ENCODE measurements around the gene HRAS. TPM values are rescaled to one million over a fixed set of nuclear protein-coding genes. Genes with fewer than 3 reads are reported as not detected.

The HRAS gene
- total RNA-seq, 3 donors from 2014 or later (not counting 1 experiment from before 2014, with no cell fraction given) = 27.6 to 35.0 (median 30.6) TPM

DNA sequence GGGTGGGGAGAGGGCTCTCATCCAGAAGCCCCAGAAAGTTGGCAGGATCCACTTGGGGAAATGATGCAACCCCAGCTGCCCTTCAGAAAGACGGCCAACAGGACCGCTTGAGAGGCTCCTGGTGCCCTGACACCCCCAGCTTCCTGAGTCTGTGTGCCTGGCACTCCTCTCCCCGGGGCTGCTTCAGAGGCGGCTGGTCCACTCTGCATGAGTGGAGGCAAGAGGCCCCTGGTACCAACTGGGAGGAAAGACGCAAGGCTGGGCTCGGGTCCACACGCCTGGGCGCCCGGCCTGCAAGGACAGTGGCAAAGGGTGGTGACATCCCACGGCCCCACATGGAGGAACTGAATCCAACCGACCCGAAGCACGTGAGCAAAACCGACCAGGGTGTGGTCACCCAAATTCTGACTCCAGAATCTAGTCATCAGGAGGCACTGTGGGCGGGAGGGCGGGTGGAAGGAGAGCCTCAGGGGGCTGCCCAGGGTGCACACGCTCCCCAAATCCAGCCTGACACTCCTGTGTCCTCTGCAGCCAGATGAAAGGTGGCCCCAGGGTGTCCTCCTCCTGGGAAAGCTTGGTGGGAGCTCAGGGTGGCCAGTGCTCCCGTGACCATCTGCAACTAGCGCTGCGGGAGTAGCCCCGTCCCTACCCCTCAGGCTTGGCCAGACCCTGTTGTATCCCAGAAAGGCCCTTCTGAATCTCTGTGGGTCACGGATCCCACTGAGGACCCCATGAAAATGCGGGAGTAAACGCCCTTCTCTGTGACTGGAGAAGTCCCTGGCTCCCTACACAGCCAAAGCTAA lies 32.0 kb downstream of the HRAS start:
- intact Hi-C loops (cut with micrococcal nuclease) = no loop called here
- H3K4me3 ChIP-seq (ENCODE audit: low read length) = no peak overlapping the region
- Mint-ChIP-seq H3K9me3 (no peaks in the 10 kb centered on the region), H3K4me3 (no peak overlapping the region), H3K27me3 (ENCODE audit: low read depth in 2 of 2) (no peaks in the 10 kb centered on the region), H3K36me3 (no peaks in the 10 kb centered on the region), H3K4me1 (peaks cover 8 to 18% of the 10 kb centered on the region in 2 donors), H3K27ac (peak overlapping the region in 1 of 2 donors; percentile 83)
- ATAC-seq (no peak), DNase-seq (peak in 1 of 2 donors; percentile 31)
- H3K27ac ChIP-seq (ENCODE audit: low read length) = peak overlapping the region; percentile 46
- 79% methylated on average over 24 of the region's 24 CpGs for WGBS (ENCODE audit: insufficient coverage)
- no peaks in the 10 kb centered on the region for H3K27me3 ChIP-seq (ENCODE audit: control insufficient read depth, insufficient read depth, low read length)
- peaks cover 26% of the 10 kb centered on the region for H3K36me3 ChIP-seq (ENCODE audit: control insufficient read depth, insufficient read depth, low read length)
- no peaks in the 10 kb centered on the region for H3K9me3 ChIP-seq (ENCODE audit: control insufficient read depth, insufficient read depth, low read length)
- peaks cover 52% of the 10 kb centered on the region for H3K4me1 ChIP-seq (ENCODE audit: control insufficient read depth, insufficient read depth, low read length)
- TF ChIP-seq, protein P1, sequence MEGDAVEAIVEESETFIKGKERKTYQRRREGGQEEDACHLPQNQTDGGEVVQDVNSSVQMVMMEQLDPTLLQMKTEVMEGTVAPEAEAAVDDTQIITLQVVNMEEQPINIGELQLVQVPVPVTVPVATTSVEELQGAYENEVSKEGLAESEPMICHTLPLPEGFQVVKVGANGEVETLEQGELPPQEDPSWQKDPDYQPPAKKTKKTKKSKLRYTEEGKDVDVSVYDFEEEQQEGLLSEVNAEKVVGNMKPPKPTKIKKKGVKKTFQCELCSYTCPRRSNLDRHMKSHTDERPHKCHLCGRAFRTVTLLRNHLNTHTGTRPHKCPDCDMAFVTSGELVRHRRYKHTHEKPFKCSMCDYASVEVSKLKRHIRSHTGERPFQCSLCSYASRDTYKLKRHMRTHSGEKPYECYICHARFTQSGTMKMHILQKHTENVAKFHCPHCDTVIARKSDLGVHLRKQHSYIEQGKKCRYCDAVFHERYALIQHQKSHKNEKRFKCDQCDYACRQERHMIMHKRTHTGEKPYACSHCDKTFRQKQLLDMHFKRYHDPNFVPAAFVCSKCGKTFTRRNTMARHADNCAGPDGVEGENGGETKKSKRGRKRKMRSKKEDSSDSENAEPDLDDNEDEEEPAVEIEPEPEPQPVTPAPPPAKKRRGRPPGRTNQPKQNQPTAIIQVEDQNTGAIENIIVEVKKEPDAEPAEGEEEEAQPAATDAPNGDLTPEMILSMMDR (IDR thresholded peaks at IDR 0.05) = no peak

DNA sequence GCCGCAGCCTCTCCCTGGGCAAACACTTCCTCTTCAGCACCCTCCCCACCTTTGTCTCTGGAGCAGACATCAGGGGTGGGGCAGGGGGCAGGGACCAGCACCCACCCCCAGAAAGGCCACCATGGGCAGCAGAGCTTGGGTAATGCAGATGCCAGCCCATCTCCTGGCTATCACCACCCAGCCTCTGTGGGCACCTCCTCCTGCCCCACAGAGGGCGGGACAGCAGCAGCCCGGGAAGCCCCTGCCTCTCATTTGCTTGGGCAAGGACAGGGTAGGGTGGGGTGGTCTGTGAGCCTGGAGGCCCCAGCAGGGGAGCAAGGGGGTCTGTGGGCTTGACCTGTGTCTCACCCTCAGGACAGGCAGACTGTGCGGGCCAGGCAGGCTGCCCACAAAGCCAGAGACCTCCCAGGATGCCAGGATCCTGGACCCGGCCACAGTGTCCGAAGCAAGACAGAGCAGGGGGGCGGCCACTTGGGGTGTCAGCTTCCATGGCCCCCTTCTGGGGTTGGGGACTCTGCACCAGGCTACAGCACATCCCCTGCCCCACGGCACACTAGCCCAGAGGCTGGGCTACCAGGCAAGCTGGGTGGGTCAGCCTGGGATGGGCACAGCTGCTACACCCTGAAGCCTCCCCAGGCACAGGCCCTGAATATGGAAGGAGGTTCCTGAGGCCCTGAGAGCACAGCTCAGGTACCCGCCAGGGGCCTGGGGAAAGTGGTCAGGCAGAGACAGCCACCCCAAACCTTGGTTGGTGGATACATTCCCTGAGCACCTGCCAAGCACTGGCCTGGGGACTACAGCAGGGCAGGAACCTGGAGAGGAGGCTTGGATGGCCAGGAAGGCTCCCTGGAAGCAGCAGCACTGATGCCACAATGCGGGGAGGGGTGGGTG lies 32.8 kb downstream of the HRAS start:
- 91% methylated on average over 10 of the region's 10 CpGs for WGBS (ENCODE audit: insufficient coverage)
- H3K27ac Mint-ChIP-seq = no peak overlapping the region

GRCh38 chr11:501683-502287 lies 33.6 kb downstream of the HRAS start:
- Histone ChIP-seq H3K4me3 (ENCODE audit: low read length) (no peak overlapping the region), H3K9me3 (ENCODE audit: control insufficient read depth, insufficient read depth, low read length) (no peaks in the 10 kb centered on the region), H3K27me3 (ENCODE audit: control insufficient read depth, insufficient read depth, low read length) (no peaks in the 10 kb centered on the region), H3K27ac (ENCODE audit: low read length) (no peak overlapping the region), H3K4me1 (ENCODE audit: control insufficient read depth, insufficient read depth, low read length) (peaks cover 45% of the 10 kb centered on the region), H3K36me3 (ENCODE audit: control insufficient read depth, insufficient read depth, low read length) (peaks cover 42% of the 10 kb centered on the region)
- ATAC-seq (no peak), DNase-seq (no peak)
- TF ChIP-seq, protein P1 (IDR thresholded peaks at IDR 0.05) = no peak
- no peaks in the 10 kb centered on the region for H3K27me3 Mint-ChIP-seq (ENCODE audit: low read depth in 2 of 2)
- 90% methylated on average over 17 of the region's 19 CpGs for WGBS (ENCODE audit: insufficient coverage)
- intact Hi-C loops (cut with micrococcal nuclease) = no loop called here
- H3K9me3 Mint-ChIP-seq = no peaks in the 10 kb centered on the region
- no peak overlapping the region for H3K4me3 Mint-ChIP-seq
- peaks cover 9% of the 10 kb centered on the region for H3K36me3 Mint-ChIP-seq
- no peak overlapping the region for H3K27ac Mint-ChIP-seq
- H3K4me1 Mint-ChIP-seq = peaks cover 8 to 25% of the 10 kb centered on the region in 2 donors

More for the DNA sequence above, 32.8 kb downstream of the HRAS start:
- DNase-seq = no peak
- H3K27me3 ChIP-seq (ENCODE audit: control insufficient read depth, insufficient read depth, low read length) = no peaks in the 10 kb centered on the region
- Mint-ChIP-seq H3K9me3 (no peaks in the 10 kb centered on the region), H3K4me3 (no peak overlapping the region), H3K36me3 (peaks cover 3% of the 10 kb centered on the region), H3K27me3 (ENCODE audit: low read depth in 2 of 2) (no peaks in the 10 kb centered on the region), H3K4me1 (peaks cover 8 to 20% of the 10 kb centered on the region in 2 donors)
- no peak overlapping the region for H3K4me3 ChIP-seq (ENCODE audit: low read length)
- H3K9me3 ChIP-seq (ENCODE audit: control insufficient read depth, insufficient read depth, low read length) = no peaks in the 10 kb centered on the region
- intact Hi-C loops (cut with micrococcal nuclease) = no loop called here
- H3K27ac ChIP-seq (ENCODE audit: low read length) = peak overlapping the region; percentile 11
- TF ChIP-seq, protein P1 (IDR thresholded peaks at IDR 0.05) = no peak
- H3K36me3 ChIP-seq (ENCODE audit: control insufficient read depth, insufficient read depth, low read length) = peaks cover 34% of the 10 kb centered on the region
- H3K4me1 ChIP-seq (ENCODE audit: control insufficient read depth, insufficient read depth, low read length) = peaks cover 46% of the 10 kb centered on the region
- no peak for ATAC-seq

All from natural killer cell (primary cell).